COLO668 (cell line): ENCODE results near the gene TOMT.

Source experiments
- DNase-seq: peaks from one replicate; lab custom pipeline; 2025; ENCODE audit not compliant: unreplicated experiment; lab: John Stamatoyannopoulos, UW

Gene TOMT

DNA sequence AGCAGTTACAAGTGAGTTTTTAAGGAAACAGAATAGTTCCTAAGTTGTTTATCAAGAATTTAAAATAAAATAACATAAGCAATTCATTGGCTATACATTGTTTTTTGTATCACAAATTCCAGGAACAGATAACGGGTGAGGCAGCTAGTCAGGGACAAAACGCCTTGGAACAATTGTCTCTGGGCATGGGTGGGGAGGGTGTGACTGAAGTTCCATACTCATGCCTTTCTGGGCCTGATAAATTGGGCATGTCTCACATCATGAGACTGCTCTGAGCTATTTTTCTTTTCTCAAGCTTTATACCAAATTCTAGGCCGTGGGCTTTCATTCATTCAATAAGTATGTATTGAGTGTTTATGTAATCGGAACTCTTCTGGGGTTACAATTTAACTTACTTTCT is 51.4 kb downstream of the TOMT start:
- no peak for DNase-seq
